ENCODE measurements around the gene KRT32.

- TF ChIP-seq CTCF (IDR thresholded peaks at IDR 0.05 in 8 of 11, conservative IDR thresholded peaks at IDR 0.05 in 3 of 11) (no peak), POLR2A (IDR thresholded peaks at IDR 0.05) (no peak), POLR2AphosphoS5 (IDR thresholded peaks at IDR 0.05) (no peak)
These were observed 51.8 kb downstream of the KRT32 start for GRCh38 chr17:41415411-41415810.
